ENCODE results near the gene CRY2. TPM values are rescaled to one million over a fixed set of nuclear protein-coding genes. Genes with fewer than 3 reads are reported as not detected.

The CRY2 gene
- total RNA-seq, 6 donors from 2014 or later, result 51.1 to 103 (median 63.2) TPM

DNA sequence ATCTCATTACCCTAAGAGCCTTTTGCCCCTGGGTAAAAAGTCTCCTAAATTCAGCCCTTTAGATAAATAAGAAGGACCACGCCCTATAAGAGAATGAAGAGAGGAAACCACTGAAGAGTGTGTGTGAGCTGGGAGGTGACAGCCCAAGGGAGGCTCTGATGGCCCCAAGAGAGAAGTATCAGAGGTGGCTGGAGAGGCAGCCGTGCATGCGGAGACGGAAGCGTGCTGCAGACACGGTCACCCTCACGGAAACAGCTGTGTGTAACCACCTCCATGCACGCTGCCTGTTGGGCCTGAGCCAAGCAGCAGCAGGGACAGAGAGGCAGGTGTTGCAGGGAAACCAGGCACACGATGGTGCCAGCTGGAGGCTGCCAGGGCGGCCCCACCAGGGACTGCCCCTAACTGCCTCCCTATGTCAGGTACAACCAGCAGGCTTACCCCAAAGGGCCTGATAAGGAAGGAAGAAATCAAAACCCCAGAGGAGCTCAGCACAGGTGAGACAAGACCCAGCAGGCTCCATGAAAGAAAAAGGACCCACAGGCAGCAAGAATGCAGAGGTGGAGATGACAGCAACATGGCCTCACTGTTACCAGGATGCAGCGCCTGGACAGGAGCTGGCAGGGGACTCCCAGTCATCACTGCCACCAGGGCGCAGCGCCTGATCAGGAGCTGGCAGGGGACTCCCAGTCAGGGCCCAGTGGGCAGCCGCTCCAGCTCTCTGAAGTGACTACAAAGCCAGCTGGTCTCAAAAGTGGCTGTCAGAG, 82.9 kb downstream of the CRY2 start:
- Histone ChIP-seq H3K36me3 (peaks cover 27 to 46% (median 32%) of the 10 kb centered on the region in 4 donors), H3K27me3 (no peaks in the 10 kb centered on the region), H3K4me1 (peaks cover 0 to 15% (median 8%) of the 10 kb centered on the region in 4 donors), H3K9me3 (no peaks in the 10 kb centered on the region), H3K27ac (peak overlapping the region in 1 of 4 donors; percentile 42), H3K4me3 (no peak overlapping the region)
- ATAC-seq (ENCODE audit: low FRiP score in 2 of 2) (peak; percentile 13 to 14), DNase-seq (peak; percentile 43 to 69)
- no peak for TF ChIP-seq CTCF (IDR thresholded peaks at IDR 0.05)
- no peak for TF ChIP-seq EP300 (IDR thresholded peaks at IDR 0.05)
- TF ChIP-seq POLR2AphosphoS5 (IDR thresholded peaks at IDR 0.05), result no peak
- no peak for TF ChIP-seq POLR2A (IDR thresholded peaks at IDR 0.05)
- 65 to 68% methylated on average over 14 of the region's 14 CpGs for WGBS, 2 donors

- Histone ChIP-seq H3K36me3 (peaks cover 29 to 54% (median 39%) of the 10 kb centered on the region in 4 donors), H3K27me3 (no peaks in the 10 kb centered on the region), H3K4me3 (no peak overlapping the region), H3K4me1 (peaks cover 0 to 15% (median 8%) of the 10 kb centered on the region in 4 donors), H3K27ac (no peak overlapping the region), H3K9me3 (no peaks in the 10 kb centered on the region)
- 69 to 89% methylated on average over 2 to 8 of the region's 8 CpGs for WGBS, 2 donors
- ATAC-seq (ENCODE audit: low FRiP score in 2 of 2) (no peak), DNase-seq (no peak)
- no peak for TF ChIP-seq POLR2AphosphoS5 (IDR thresholded peaks at IDR 0.05)
- no peak for TF ChIP-seq CTCF (IDR thresholded peaks at IDR 0.05)
- no peak for TF ChIP-seq EP300 (IDR thresholded peaks at IDR 0.05)
- TF ChIP-seq POLR2A (IDR thresholded peaks at IDR 0.05), result no peak
Measured at GRCh38 chr11:45930951-45931570, 83.8 kb downstream of the CRY2 start.

DNA sequence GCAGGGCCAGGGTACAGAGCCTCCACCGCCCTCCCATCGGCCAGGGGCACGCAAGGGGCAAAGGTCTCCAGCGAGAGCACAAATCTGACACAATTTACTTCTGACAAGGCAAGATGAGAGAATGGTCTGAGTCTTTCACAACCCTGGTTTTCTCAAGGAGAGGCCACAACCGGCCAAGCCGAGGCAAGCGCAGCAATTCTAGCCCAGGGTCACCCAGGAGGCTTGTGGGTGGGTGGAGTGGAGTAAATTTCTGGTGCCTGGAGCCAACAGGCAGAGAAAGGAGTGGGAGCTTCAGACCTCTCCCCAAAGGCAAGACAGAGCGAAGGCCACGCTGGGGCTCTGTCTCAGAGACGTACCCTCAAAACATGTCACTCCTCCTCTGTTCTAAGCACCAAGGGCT, 84.5 kb downstream of the CRY2 start:
- Histone ChIP-seq H3K27me3 (no peaks in the 10 kb centered on the region), H3K36me3 (peaks cover 29 to 61% (median 42%) of the 10 kb centered on the region in 4 donors), H3K4me1 (peaks cover 0 to 15% (median 8%) of the 10 kb centered on the region in 4 donors), H3K9me3 (no peaks in the 10 kb centered on the region), H3K4me3 (no peak overlapping the region), H3K27ac (no peak overlapping the region)
- no peak for DNase-seq
- ATAC-seq (ENCODE audit: low FRiP score in 2 of 2), result no peak
- 88% methylated on average over 6 to 10 of the region's 10 CpGs for WGBS, 2 donors
- no peak for TF ChIP-seq CTCF (IDR thresholded peaks at IDR 0.05)
- TF ChIP-seq POLR2A (IDR thresholded peaks at IDR 0.05), result no peak
- no peak for TF ChIP-seq POLR2AphosphoS5 (IDR thresholded peaks at IDR 0.05)
- no peak for TF ChIP-seq EP300 (IDR thresholded peaks at IDR 0.05)

DNA sequence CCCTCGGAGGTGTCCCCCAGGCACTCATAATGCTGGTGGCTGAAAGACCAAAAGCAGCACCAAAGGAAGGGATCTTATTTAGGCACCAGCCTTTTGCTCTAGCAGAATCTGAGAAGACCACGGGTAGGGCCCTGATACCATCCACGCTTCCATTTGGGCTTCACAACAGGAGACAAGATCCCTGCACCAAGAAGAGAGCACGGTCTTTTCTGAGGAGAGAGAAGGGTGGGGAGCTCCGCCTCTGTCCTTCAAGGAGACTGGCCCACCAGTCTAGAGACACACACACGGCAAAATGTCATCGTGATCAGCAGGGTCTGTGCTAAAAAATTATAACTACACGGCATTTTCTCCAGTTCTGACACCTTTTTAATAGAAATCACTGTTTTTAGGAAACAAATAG, 84.9 kb downstream of the CRY2 start:
- DNase-seq (no peak), ATAC-seq (ENCODE audit: low FRiP score in 2 of 2) (no peak)
- Histone ChIP-seq H3K4me3 (no peak overlapping the region), H3K27me3 (no peaks in the 10 kb centered on the region), H3K36me3 (peaks cover 31 to 66% (median 44%) of the 10 kb centered on the region in 4 donors), H3K9me3 (no peaks in the 10 kb centered on the region), H3K27ac (no peak overlapping the region), H3K4me1 (peaks cover 0 to 15% (median 8%) of the 10 kb centered on the region in 4 donors)
- 88 to 89% methylated on average over 8 of the region's 8 CpGs for WGBS, 2 donors
- TF ChIP-seq CTCF (IDR thresholded peaks at IDR 0.05), result no peak
- TF ChIP-seq POLR2A (IDR thresholded peaks at IDR 0.05), result no peak
- TF ChIP-seq EP300 (IDR thresholded peaks at IDR 0.05), result no peak
- no peak for TF ChIP-seq POLR2AphosphoS5 (IDR thresholded peaks at IDR 0.05)

Other genes with a start within 250 kb of the CRY2 start
- gene CHST1, start 181.9 kb upstream of the CRY2 start, total RNA-seq, result 1 to 10 TPM; 1.6 to 7.4 (median 2.6) TPM
- 10 to 100 TPM; 18.3 to 50.9 (median 24.0) TPM for gene SLC35C1, start 42.3 kb upstream of the CRY2 start, total RNA-seq
- gene MAPK8IP1, start 38.2 kb downstream of the CRY2 start, total RNA-seq, result 10 to 100 TPM in 1 of 6 donors, 1 to 10 TPM in 5; 2.1 to 16.0 (median 8.7) TPM
- gene FREY1, start 59.8 kb downstream of the CRY2 start, total RNA-seq, result 1 to 10 TPM in 3 of 6 donors, under 1 TPM in 1, not detected in 2; 0.60 to 3.2 (median 1.7) TPM
- gene PEX16, start 70.4 kb downstream of the CRY2 start, total RNA-seq, result 10 to 100 TPM; 22.9 to 43.0 (median 32.6) TPM
- gene LARGE2, start 75.2 kb downstream of the CRY2 start, total RNA-seq, result 10 to 100 TPM in 1 of 6 donors, 1 to 10 TPM in 5; 4.3 to 10.6 (median 7.1) TPM